ENCODE data around the gene C1orf94.

The C1orf94 gene, protein sequence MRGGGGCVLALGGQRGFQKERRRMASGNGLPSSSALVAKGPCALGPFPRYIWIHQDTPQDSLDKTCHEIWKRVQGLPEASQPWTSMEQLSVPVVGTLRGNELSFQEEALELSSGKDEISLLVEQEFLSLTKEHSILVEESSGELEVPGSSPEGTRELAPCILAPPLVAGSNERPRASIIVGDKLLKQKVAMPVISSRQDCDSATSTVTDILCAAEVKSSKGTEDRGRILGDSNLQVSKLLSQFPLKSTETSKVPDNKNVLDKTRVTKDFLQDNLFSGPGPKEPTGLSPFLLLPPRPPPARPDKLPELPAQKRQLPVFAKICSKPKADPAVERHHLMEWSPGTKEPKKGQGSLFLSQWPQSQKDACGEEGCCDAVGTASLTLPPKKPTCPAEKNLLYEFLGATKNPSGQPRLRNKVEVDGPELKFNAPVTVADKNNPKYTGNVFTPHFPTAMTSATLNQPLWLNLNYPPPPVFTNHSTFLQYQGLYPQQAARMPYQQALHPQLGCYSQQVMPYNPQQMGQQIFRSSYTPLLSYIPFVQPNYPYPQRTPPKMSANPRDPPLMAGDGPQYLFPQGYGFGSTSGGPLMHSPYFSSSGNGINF

DNA sequence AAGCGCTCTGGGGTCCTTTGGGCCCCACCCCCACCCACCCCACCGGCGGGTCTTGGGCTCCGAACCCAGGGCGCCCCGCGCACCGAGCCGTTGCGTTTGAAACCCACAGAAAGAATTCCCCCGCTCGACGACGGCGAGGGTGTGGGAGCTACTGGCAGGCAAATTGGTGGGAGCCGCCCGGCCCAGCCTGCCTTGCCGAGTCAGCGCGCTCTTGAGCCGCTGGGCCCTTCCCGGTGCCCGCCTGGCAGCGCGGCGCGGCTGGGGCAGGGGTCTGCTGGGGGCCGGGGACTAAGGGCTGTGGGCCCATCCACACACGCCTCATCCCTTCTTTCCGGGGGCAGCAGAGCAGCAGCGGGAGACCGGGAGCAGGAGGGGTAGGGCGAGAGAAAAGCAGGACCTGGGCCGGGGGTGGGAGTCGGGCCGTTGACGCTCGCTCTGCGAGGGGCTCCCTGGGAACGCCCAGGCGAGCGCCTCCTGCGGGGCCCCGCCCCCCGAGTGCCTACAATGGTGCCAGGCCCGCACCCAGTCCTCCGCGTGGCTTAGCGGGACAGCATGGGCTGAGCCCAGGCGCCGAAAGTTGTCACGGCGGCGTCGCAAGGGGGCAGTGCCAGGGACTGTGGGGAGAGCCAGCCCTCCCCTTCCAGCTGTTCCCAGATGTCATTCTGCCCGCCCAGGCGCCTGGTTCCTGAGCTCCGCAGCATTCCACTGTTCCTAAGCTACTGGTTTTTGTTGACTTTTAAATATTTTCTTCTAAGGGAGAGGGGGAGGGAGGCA is at the start of gene C1orf94:
Gene C1orf94, plus strand, starts transcription at position 78 of the 774 bp plus-strand sequence. CDS start 883 bp downstream, outside the sequence.
- Histone ChIP-seq H3K9ac (ENCODE audit: low read depth, low read length) (no peak within 1 kb of the TSS), H3K27ac (ENCODE audit: low read depth, low read length) (no peak within 1 kb of the TSS), H3K4me3 (ENCODE audit: low read depth, low read length) (peak within 1 kb of the TSS; percentile 53), H3K9me3 (ENCODE audit: control insufficient read depth, insufficient read depth, low read length) (no peaks in the 10 kb centered on the region), H3K27me3 (ENCODE audit: control insufficient read depth, insufficient read depth, low read length) (peaks cover 21% of the 10 kb centered on the region), H3K36me3 (ENCODE audit: control insufficient read depth, insufficient read depth, low read length) (no peaks in the 10 kb centered on the region), H3K4me1 (ENCODE audit: control insufficient read depth, insufficient read depth, low read length) (peaks cover 33% of the 10 kb centered on the region)

DNA sequence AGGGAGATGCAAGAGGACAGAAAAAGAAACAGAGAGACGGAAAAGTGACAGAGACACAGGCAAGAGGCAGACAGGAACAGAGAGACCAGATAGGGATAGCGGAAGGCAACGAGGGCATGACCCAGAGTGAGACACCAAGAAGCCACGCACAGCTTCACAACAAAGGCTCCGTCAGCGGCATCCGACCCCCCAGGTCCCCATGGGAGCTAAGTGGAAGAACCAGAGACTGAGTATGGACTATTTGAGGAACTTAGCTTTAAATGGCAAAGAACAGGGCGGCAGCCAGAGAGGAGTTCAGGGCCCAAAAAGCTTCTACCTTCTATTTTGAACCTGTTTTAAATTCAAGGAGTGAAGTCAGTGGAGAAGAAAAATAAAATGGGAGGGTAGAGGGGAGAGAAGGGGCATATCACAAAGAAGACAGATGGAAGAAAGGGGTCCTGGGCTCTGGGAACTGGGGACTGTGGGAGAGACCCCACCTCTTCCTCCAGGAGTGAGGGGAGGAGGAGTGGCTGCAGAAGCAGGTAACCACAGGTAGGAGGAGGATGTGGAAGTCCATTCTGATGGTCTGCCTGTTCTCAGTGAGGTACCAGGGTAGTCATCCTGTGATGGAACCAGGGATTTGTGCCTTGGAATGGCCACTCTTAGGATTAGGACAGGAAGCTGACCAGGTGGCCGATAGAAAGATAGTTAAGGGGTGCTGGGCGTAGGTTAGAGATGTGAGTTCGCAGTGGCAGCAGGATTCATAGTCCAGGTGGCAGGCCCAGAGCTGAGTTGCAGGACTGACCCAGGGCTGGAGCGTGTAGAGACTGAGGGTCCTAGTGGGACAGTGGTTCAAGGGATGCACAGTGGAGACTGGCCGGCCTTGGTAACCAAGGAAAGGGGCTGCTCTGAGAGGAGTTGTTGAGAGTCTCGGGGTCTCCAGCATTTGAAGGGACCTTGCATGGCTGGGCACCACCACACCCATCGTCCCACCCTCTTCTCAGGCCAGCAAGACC is 49.4 kb upstream of the C1orf94 start:
- H3K9ac ChIP-seq (ENCODE audit: low read depth, low read length), result no peak overlapping the region
- 0 out of 2 replicates have a peak, but pooled peaks cover 2% of the 10 kb centered on the region for H3K36me3 ChIP-seq (ENCODE audit: control insufficient read depth, insufficient read depth, low read length)
- H3K27ac ChIP-seq (ENCODE audit: low read depth, low read length), result no peak overlapping the region
- H3K4me3 ChIP-seq (ENCODE audit: low read depth, low read length), result no peak overlapping the region
- no peaks in the 10 kb centered on the region for H3K27me3 ChIP-seq (ENCODE audit: control insufficient read depth, insufficient read depth, low read length)
- no peaks in the 10 kb centered on the region for H3K9me3 ChIP-seq (ENCODE audit: control insufficient read depth, insufficient read depth, low read length)
- no peaks in the 10 kb centered on the region for H3K4me1 ChIP-seq (ENCODE audit: control insufficient read depth, insufficient read depth, low read length)

- no peak overlapping the region for H3K9ac ChIP-seq (ENCODE audit: low read depth, low read length)
- no peak overlapping the region for H3K4me3 ChIP-seq (ENCODE audit: low read depth, low read length)
- H3K27ac ChIP-seq (ENCODE audit: low read depth, low read length), result no peak overlapping the region
- H3K27me3 ChIP-seq (ENCODE audit: control insufficient read depth, insufficient read depth, low read length), result no peaks in the 10 kb centered on the region
- H3K4me1 ChIP-seq (ENCODE audit: control insufficient read depth, insufficient read depth, low read length), result no peaks in the 10 kb centered on the region
- no peaks in the 10 kb centered on the region for H3K9me3 ChIP-seq (ENCODE audit: control insufficient read depth, insufficient read depth, low read length)
- 0 out of 2 replicates have a peak, but pooled peaks cover 2% of the 10 kb centered on the region for H3K36me3 ChIP-seq (ENCODE audit: control insufficient read depth, insufficient read depth, low read length)
Observed at GRCh38 chr1:34128186-34128889, 48.4 kb upstream of the C1orf94 start.

- 0 out of 2 replicates have a peak, but pooled peaks cover 2% of the 10 kb centered on the region for H3K36me3 ChIP-seq (ENCODE audit: control insufficient read depth, insufficient read depth, low read length)
- H3K9me3 ChIP-seq (ENCODE audit: control insufficient read depth, insufficient read depth, low read length), result no peaks in the 10 kb centered on the region
- H3K27me3 ChIP-seq (ENCODE audit: control insufficient read depth, insufficient read depth, low read length), result no peaks in the 10 kb centered on the region
- no peak overlapping the region for H3K9ac ChIP-seq (ENCODE audit: low read depth, low read length)
- no peaks in the 10 kb centered on the region for H3K4me1 ChIP-seq (ENCODE audit: control insufficient read depth, insufficient read depth, low read length)
- no peak overlapping the region for H3K27ac ChIP-seq (ENCODE audit: low read depth, low read length)
- H3K4me3 ChIP-seq (ENCODE audit: low read depth, low read length), result no peak overlapping the region
Observed at GRCh38 chr1:34129630-34130029, 47.1 kb upstream of the C1orf94 start.

DNA sequence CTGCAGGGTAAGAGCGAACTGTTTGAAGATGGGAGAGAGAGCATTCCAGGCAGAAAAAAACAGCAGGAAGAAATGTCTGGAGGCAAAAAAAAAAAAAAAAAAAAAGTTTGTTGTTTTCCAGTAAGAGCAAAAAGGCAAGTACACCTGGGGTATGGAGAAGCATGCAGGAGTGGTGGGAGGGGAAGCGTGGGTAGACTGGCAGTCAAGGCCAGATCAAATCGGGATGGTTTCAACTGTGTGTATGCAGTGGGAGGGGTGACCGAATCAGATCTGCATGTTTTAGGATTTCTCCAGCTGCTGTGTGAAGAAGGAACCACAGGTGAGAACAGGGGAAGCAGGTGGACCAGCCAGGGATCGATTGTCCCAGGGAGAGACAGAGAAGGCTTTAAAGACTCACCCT is 46.4 kb upstream of the C1orf94 start:
- Histone ChIP-seq H3K36me3 (ENCODE audit: control insufficient read depth, insufficient read depth, low read length) (0 out of 2 replicates have a peak, but pooled peaks cover 2% of the 10 kb centered on the region), H3K27ac (ENCODE audit: low read depth, low read length) (no peak overlapping the region), H3K4me3 (ENCODE audit: low read depth, low read length) (no peak overlapping the region), H3K27me3 (ENCODE audit: control insufficient read depth, insufficient read depth, low read length) (no peaks in the 10 kb centered on the region), H3K9me3 (ENCODE audit: control insufficient read depth, insufficient read depth, low read length) (no peaks in the 10 kb centered on the region), H3K4me1 (ENCODE audit: control insufficient read depth, insufficient read depth, low read length) (no peaks in the 10 kb centered on the region), H3K9ac (ENCODE audit: low read depth, low read length) (no peak overlapping the region)

DNA sequence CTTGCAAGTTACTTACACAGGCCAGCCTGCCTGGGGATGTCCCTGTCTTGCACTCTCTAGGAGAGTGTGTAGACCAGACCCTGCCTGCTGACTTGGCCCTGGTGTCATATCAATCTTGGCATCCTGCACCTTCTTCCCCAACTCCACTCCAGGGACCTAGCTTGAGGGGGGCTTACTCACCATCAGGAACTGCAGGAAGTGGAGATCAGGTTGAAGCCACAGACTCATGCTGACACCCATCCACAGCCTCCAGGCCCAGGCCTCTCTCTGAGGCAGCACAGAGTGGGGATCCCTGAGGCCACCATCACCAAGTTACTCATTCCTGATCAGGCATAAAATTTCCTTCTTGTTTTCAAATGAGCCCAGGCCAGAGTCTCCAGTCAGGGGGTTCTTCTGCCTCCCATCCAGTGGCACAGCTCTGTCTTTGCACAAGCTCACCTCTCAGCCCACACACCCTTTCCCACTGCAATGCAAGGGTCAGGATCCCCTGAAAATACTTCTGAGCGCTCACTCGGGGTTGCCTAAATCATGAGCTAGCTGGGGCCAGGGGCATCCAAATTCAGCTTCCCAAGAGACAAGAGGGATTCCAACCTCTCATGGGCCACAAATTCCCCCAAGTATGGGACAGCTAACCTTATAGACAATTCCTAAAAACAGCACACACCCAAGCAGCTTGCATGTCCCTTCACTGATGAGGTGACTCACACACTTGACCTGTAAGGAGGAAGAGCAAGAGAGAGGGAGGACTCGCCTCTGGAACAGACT is 45.1 kb upstream of the C1orf94 start:
- H3K27me3 ChIP-seq (ENCODE audit: control insufficient read depth, insufficient read depth, low read length), result no peaks in the 10 kb centered on the region
- no peaks in the 10 kb centered on the region for H3K4me1 ChIP-seq (ENCODE audit: control insufficient read depth, insufficient read depth, low read length)
- no peak overlapping the region for H3K4me3 ChIP-seq (ENCODE audit: low read depth, low read length)
- no peaks in the 10 kb centered on the region for H3K9me3 ChIP-seq (ENCODE audit: control insufficient read depth, insufficient read depth, low read length)
- no peak overlapping the region for H3K27ac ChIP-seq (ENCODE audit: low read depth, low read length)
- no peak overlapping the region for H3K9ac ChIP-seq (ENCODE audit: low read depth, low read length)
- H3K36me3 ChIP-seq (ENCODE audit: control insufficient read depth, insufficient read depth, low read length), result no peaks in the 10 kb centered on the region

- H3K36me3 ChIP-seq (ENCODE audit: control insufficient read depth, insufficient read depth, low read length), result no peaks in the 10 kb centered on the region
- no peak overlapping the region for H3K27ac ChIP-seq (ENCODE audit: low read depth, low read length)
- no peak overlapping the region for H3K4me3 ChIP-seq (ENCODE audit: low read depth, low read length)
- H3K9me3 ChIP-seq (ENCODE audit: control insufficient read depth, insufficient read depth, low read length), result no peaks in the 10 kb centered on the region
- no peaks in the 10 kb centered on the region for H3K4me1 ChIP-seq (ENCODE audit: control insufficient read depth, insufficient read depth, low read length)
- H3K9ac ChIP-seq (ENCODE audit: low read depth, low read length), result no peak overlapping the region
- no peaks in the 10 kb centered on the region for H3K27me3 ChIP-seq (ENCODE audit: control insufficient read depth, insufficient read depth, low read length)
Observed at GRCh38 chr1:34132161-34132420, 44.6 kb upstream of the C1orf94 start.

- no peaks in the 10 kb centered on the region for H3K36me3 ChIP-seq (ENCODE audit: control insufficient read depth, insufficient read depth, low read length)
- H3K9me3 ChIP-seq (ENCODE audit: control insufficient read depth, insufficient read depth, low read length), result no peaks in the 10 kb centered on the region
- peaks cover 6% of the 10 kb centered on the region for H3K4me1 ChIP-seq (ENCODE audit: control insufficient read depth, insufficient read depth, low read length)
- no peak overlapping the region for H3K4me3 ChIP-seq (ENCODE audit: low read depth, low read length)
- no peak overlapping the region for H3K9ac ChIP-seq (ENCODE audit: low read depth, low read length)
- H3K27ac ChIP-seq (ENCODE audit: low read depth, low read length), result no peak overlapping the region
- no peaks in the 10 kb centered on the region for H3K27me3 ChIP-seq (ENCODE audit: control insufficient read depth, insufficient read depth, low read length)
Observed at GRCh38 chr1:34137411-34137810, 39.3 kb upstream of the C1orf94 start.

DNA sequence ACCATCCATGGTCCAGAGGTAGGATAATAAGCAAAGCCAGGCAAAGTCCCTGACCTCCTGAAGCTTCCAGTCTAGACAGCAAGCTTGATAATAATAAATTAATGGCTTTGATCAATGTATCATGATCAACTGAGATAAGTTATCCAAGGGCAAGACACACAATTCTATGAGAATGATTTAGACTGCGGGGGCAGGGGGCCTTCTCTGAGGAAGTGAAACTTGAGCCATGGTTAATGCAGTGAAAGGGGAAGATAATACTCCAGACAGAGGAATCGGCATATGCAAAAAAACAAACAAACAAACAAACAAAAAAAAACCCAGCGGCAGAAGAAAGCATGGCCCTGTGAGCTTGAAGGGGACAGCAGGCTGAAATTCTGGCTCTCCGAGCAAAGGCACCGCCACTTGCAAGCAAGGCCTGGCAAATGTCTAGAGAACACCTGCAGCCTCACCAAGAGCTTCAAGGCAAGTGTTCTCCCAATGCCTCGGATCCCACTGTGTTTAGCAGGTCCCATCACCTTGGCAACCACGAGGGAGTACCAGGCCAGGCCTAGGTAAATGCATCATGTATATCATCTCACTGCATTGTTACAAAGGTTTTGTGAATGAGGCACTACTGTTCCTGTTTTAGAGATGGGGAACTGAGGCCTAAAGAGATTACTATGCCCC is 36.6 kb upstream of the C1orf94 start:
- no peak overlapping the region for H3K9ac ChIP-seq (ENCODE audit: low read depth, low read length)
- H3K4me3 ChIP-seq (ENCODE audit: low read depth, low read length), result no peak overlapping the region
- H3K36me3 ChIP-seq (ENCODE audit: control insufficient read depth, insufficient read depth, low read length), result peaks cover 5% of the 10 kb centered on the region; the same call in 1 of the 2 replicates
- no peaks in the 10 kb centered on the region for H3K27me3 ChIP-seq (ENCODE audit: control insufficient read depth, insufficient read depth, low read length)
- peaks cover 6% of the 10 kb centered on the region for H3K4me1 ChIP-seq (ENCODE audit: control insufficient read depth, insufficient read depth, low read length)
- no peaks in the 10 kb centered on the region for H3K9me3 ChIP-seq (ENCODE audit: control insufficient read depth, insufficient read depth, low read length)
- no peak overlapping the region for H3K27ac ChIP-seq (ENCODE audit: low read depth, low read length)
